Fibroblast of skin of right quadriceps (primary cell): ENCODE results near the gene ACAT2.
"Not testable (repeated sequence)": the region's sequence is repeated elsewhere in the genome, so short reads cannot be mapped to it uniquely, and the experiment has no call there.

Experiments
- DNase-seq: peaks from one replicate; pipeline ENCODE4 v3.0.0-alpha.2; 2013

The ACAT2 gene

DNA sequence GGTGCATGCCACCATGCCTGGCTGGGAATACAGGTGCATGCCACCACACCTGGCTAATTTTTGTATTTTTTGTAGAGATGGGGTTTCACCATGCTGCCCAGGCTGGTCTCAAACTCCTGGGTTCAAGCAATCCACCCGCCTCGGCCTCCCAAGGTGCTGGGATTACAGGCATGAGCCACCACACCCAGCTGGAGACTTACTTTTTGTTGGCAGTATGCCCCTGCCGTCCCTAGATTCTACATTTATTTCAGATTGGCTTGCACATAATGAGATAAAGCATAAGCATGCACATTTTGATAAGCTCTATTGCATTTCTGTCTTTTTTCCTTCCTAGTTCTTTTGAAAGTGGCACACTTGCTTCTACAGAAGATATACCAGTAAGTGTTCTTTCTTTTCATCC is 54.9 kb downstream of the ACAT2 start:
- DNase-seq, result not testable (repeated sequence)

DNA sequence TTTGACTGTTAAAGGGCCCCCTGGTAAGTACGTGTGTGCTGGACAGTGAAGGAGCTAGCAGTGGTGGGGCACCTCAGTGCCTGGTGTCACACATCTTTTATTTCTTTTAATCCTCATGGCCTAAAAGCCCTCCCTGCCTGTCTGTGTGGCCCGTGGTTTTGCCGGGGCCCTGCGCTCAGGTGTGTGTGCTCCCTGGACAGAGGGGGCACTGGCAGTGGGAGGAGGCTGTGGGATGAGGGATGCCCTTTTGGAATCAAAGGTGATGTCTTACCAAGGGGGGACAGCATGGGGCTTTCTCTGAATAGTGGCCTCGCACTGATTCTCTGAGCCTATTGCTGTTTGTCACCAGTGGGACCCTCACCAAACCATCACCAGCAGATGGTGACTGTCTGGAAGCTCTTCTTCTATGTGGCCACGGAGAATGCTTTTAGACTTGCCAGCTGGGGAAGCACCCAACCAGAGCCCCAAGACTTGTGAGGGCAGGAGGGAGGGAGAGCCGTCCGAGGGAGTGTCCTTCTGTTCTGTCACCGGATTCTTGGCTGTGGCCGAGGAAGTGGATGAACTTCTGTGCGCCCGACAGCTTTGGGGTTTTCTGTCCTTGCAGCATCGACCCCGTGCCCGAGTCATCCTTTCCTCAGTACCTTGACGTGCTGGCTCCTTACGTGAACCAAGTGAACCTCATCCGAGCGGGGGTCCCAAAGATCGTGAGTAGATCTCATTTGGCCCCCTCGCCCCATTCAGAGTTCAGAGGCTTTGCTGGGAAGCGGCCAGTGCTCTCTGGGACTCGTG is 56.3 kb downstream of the ACAT2 start:
- DNase-seq, result no peak

DNA sequence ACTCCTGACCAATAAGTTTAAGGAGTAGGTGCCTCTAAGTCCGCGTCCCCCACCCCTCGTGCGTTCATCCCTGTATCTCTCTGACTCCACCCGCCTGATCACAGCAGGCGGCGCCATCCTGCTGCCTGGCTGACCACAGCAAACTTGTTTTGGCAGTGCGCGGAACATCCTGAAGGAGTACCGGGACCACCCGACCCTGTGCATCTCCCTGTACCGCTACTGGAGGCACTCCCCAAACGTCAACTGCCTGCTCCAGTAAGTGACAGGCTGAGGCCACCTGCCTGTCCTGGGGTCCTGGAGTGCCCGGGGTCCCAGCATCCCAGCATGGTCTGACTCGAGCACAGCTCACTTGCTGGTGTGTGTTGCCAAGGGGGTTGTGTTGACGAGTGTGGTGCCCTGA is 57.3 kb downstream of the ACAT2 start:
- DNase-seq, result no peak

DNA sequence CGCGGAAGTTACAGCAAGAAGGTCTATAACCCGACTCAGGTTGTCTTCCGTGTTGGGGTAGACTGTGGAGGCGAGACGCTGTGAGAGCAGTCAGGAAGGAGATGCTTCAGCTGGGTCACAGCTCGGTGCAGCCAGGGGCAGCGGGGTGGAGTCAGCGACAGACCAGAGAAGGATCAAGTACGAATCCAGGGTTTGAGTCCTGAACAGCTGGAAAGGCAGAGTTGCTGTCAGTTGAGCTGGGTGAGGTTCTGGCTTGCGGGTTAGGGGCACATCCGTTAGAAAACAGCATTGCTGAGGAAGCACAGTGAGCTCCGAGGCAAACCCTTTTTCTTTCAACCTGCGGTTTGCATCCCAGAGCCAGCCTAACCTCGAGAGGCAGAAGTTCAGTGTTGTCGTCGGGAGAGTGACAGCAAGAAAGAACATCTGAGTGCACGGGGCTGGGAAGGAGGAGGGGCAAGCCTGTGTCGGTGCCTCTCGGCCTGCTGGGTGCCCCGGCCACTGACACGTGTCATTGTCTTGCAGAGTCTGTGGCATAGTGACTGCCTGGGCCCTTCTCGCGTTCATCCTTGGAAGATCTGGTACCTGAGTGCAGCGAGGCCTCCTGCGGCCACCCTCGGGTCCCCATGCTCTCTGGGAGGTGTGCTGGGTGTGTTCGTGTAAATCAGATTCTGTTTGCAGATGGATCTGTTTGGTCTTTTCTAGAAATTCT is 58.2 kb downstream of the ACAT2 start:
- DNase-seq, result no peak

DNA sequence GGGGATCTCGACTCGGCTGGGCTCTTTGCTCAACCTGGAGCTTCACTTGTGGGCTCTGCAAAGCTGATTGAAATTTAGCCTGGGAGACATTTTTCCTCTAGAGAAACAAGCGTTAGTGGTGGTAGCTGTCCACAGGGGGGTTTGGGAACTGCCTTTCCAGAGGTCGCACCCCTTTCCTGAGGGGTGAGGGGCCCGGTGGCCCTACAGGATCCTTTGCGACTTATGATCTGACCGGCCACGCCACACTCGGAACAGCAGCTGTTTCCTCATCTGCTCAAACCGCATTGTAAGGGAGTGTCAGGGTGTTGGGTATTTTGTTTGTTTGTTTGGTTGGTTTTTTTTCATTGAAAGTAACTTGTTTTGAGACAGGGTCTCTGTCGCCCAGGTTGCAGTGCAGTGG is 59.3 kb downstream of the ACAT2 start:
- no peak for DNase-seq

DNA sequence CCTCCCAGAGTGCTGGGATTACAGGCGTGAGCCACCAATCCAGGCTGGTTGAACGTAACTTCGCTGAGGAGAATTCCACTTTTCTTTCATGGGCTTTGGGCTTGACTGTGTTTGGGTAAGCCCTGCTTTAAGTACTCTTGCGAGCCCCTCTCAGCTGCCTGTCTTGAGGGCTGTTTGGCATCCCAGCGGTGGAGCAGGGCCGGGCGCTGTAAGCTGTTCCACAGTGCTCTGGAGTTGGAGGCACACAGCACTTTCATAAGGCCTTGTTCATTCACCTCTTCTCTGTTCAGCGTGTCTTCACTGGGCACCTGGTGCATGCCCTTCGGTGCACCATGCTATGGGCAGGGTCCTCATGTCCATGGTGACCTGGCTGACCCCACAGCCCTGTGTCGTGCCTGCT is 59.9 kb downstream of the ACAT2 start:
- DNase-seq, result no peak

DNA sequence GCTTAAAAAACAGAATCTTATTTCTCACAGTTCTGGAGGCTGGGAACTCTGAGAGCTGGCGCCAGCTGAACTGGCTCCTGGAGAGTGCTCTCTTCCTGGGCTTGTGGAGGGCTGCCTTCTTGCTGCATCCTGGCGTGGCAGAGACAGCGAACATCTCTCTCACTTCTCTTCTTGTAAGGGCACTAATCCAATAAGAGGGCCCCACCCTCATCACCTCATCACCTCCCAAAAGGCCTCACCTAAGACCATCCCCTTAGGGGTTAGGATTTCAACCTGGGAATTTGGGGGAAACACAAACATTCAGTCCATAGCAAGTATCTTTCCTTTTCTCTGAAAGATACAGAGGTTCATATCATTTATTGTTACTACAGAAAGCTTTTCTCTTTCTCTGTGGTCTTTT is 62.1 kb downstream of the ACAT2 start:
- DNase-seq, result no peak

DNA sequence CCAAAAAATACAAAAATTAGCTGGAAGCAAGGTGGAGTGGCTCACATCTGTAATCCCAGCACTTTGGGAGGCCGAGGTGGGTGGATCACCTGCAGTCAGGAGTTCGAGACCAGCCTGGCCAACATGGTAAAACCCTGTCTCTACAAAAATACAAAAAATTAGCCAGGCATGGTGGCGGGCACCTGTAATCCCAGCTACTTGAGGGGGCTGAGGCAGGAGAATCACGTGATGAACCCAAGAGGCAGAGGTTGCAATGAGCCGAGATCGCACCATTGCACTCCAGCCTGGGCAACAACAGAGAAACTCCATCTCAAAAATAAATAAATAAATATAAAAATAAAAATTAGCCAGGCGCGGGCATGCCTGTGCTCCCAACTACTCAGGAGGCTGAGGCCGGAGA is 62.8 kb downstream of the ACAT2 start:
- DNase-seq, result not testable (repeated sequence)

DNA sequence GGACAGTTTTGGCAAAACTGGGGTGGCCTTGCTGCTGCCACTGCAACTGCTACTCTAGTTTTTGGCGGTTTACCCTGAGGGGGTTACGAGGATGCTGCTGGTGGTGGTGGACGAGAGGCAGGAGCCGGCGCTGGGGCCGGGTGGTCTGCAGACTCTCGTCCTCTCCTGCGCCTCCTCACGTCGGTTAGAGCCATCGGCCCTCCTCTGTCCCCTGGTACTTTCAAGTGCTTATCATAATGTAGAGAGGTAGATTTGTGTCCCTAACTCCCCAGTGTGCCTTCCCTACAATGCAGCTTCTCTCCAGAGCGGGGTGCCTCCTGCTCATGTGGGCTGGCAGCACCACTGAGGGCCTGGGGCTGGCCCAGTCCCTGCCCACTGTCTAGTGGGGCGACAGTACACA is 64.2 kb downstream of the ACAT2 start:
- DNase-seq, result no peak

DNA sequence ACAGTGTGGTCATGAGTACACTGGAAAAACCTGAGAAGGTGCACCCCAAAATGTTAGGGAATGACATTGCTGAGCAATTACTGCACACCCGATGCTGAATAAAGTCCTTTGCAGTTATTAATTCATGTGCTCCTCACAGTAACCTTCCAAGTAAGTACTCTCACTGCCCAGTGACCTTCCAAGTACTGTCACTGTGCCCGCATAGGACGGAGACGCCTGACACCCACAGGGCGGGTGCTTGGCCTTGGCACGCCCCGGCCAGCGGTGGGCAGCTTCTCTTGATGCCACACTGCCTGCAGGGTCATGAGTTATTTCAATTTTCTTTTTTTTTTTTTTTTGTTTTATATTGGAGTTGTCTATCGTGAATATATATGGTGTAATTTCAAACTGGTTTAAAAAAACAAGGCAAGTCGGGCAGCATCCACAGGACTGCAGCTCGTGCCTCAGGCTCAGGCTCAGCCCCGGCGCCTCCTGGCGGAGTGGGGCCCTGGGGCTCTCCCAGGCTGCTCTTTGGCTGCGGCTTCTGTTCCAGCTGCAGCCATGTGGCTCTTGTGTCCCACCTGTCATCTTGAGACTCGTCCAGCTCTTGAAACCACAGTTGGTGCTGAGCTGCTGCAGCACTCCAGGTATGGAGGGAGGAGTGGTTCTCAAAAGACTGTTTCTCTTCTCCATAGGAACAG is 65.3 kb downstream of the ACAT2 start:
- DNase-seq, result no peak

DNA sequence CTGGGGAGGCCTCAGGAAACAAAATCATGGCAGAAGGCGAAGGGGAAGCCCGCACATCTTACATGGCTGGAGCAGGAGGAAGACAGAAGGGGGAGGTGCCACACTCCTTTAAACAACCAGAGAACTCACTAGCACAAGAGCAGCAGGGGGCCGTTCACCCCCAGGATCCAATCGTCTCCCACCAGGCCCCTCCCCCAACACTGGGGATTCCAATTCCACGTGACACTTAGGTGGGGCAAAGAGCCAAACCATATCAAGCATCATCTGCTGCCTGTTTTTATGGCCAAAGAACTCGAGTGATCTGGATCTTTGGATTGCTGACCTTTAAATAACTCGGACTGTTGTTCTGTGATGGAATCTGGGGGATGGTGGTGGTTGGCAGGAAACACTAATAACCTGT is 66.2 kb downstream of the ACAT2 start:
- DNase-seq, result peak; percentile 47
